IPS DF 19.7 (cell line): ENCODE measurements around the gene CSTF2T.

Source experiments
- DNase-seq: peaks from one replicate; pipeline ENCODE4 v3.0.0-alpha.2; 2013; ENCODE audit warnings: low read depth, low spot score

The CSTF2T gene

DNA sequence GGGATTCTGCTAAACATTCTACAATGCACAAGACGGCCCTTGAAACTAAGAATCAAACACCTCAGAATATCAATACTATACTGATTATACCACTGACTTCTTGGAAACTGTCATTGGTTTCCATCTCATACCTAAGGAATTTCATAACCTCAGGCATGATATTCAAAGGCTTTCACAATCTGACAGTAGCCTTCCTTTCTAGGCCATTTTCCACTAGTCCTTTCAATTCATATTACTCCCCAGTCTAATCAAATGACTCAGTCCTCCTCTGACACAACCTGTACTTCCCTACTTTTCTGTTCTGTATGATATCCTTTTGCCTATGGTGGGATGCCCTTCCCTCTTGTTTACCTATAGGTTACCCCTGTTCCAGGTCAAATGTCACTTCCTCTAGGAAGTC, 48.3 kb downstream of the CSTF2T start:
- no peak for DNase-seq

DNA sequence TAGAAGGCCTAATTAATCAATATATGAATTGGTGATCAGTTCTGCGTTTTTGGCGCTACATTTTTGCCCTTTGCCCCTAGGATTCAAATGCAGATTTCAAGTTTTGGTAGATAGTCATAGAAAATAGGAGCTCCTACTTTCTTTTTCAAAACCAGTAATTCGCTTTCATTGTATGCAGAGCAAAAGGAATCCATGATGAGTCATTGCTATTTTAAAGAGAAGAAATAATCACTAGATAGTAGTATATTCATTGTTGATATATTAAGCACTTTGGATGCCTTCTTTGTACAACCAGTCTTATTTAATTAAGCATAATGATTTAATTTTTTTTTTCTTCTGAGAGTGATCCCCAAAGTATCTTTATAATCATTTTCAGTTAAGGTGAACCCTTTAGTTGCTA, 50.3 kb downstream of the CSTF2T start:
- no peak for DNase-seq
